ENCODE results near the gene OTX1. TPM values are rescaled to one million over a fixed set of nuclear protein-coding genes. Genes with fewer than 3 reads are reported as not detected.

The OTX1 gene
- total RNA-seq, 4 donors from 2014 or later = not detected

DNA sequence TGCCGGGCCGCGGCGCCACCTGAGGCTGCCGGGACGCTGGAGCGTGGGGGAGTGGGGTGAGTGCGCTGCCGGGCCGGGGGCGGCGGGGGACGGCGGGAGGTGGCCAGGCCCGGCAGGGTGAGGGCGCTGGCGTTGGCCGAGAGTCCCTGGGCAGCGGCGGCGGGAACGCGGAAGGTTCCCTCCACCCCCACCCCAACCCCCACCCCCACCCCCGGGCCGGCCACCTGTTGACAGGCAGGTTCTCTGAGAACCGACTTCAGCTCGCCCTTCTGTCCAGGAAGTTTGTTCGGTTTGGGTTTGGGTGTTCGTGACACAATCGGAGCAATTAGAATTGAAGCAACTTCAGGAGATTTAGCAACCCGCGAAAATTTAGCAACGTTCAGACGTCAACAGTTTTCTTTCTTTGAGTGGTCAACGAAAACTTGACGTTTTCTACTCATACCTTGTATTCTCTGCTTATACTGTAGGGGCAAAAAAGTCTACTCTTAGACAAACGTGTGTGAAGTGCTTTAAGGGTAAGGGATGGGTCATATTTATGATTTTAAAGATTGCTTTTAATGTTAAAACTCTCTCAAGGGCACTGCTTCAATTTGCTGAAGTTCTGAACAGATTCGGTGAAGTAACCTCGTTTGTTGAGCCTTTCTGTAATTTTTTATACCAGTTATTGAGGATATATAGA is 9.3 kb downstream of the OTX1 start:
- TF ChIP-seq, protein P1, sequence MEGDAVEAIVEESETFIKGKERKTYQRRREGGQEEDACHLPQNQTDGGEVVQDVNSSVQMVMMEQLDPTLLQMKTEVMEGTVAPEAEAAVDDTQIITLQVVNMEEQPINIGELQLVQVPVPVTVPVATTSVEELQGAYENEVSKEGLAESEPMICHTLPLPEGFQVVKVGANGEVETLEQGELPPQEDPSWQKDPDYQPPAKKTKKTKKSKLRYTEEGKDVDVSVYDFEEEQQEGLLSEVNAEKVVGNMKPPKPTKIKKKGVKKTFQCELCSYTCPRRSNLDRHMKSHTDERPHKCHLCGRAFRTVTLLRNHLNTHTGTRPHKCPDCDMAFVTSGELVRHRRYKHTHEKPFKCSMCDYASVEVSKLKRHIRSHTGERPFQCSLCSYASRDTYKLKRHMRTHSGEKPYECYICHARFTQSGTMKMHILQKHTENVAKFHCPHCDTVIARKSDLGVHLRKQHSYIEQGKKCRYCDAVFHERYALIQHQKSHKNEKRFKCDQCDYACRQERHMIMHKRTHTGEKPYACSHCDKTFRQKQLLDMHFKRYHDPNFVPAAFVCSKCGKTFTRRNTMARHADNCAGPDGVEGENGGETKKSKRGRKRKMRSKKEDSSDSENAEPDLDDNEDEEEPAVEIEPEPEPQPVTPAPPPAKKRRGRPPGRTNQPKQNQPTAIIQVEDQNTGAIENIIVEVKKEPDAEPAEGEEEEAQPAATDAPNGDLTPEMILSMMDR (IDR thresholded peaks at IDR 0.05) = no peak
- no peak for TF ChIP-seq POLR2A (IDR thresholded peaks at IDR 0.05)
- Histone ChIP-seq H3K27ac (no peak overlapping the region), H3K4me1 (peaks cover 14 to 30% of the 10 kb centered on the region in 2 donors), H3K9me3 (no peaks in the 10 kb centered on the region), H3K4me3 (replicated peaks in 1 of 3) (no peak overlapping the region), H3K36me3 (no peaks in the 10 kb centered on the region), H3K27me3 (peaks cover 73% of the 10 kb centered on the region)
- no peak for DNase-seq
- intact Hi-C loops (cut with DNase I) = no loop called here
- WGBS, 2 donors = 12 to 16% methylated on average over 13 to 20 of the region's 39 CpGs

DNA sequence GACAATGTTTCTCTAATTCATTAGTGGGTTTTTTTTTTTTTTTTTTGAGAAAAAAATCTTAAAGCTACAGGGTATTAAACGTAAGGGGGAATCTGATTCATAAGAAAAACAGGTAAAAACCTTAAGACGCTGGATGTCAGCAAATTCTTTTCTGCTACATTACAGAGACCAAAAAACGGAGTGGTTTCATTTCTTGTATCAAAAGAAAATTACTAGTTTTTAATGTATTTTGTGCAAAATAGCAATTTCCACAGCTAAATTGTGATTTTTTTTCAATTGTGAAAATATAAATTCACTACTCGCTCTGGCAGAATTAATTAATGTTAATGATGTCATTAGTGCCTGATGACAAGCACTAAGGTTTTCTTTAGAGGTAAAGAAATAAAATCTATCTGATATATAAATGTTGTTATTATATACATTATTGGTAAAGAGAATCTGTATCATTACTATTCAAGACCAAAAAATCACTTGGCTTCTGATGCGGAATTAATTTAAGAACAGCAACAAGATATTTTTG is 9.9 kb downstream of the OTX1 start:
- no peak overlapping the region for H3K4me3 ChIP-seq (replicated peaks in 1 of 3)
- peaks cover 14 to 26% of the 10 kb centered on the region in 2 donors for H3K4me1 ChIP-seq
- H3K36me3 ChIP-seq = no peaks in the 10 kb centered on the region
- 37 to 42% methylated on average over 5 of the region's 5 CpGs for whole genome bisulfite sequencing, 2 donors
- DNase-seq = no peak
- H3K9me3 ChIP-seq = no peaks in the 10 kb centered on the region
- H3K27me3 ChIP-seq = peaks cover 71% of the 10 kb centered on the region
- TF ChIP-seq, protein P1 (IDR thresholded peaks at IDR 0.05) = no peak
- TF ChIP-seq POLR2A (IDR thresholded peaks at IDR 0.05) = no peak
- intact Hi-C loops (cut with DNase I) = no loop called here
- H3K27ac ChIP-seq = no peak overlapping the region

DNA sequence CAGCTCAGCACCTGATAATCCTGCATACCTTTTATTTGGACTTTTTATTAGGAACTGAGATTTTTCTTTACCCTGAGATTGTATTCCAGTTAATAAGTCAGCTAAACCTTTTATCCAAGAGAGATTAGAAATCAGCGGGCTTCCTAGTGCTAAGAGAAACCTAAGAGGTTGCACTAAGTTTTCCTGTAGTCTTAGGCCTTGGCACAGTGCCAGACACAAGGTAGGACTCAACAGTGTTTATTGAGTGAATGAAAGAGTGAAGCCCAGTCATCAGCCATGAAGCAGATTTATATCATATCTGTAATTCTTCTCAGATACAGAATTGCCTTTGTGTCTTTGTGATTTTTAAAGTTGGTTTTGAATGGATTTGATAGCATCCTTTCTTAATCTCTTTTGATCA is 13.6 kb downstream of the OTX1 start:
- no peak overlapping the region for H3K4me3 ChIP-seq (replicated peaks in 1 of 3)
- peaks cover 2 to 8% of the 10 kb centered on the region in 2 donors for H3K4me1 ChIP-seq
- no peaks in the 10 kb centered on the region for H3K36me3 ChIP-seq
- H3K27me3 ChIP-seq = peaks cover 36% of the 10 kb centered on the region
- TF ChIP-seq, protein P1 (IDR thresholded peaks at IDR 0.05) = no peak
- TF ChIP-seq POLR2A (IDR thresholded peaks at IDR 0.05) = no peak
- no peaks in the 10 kb centered on the region for H3K9me3 ChIP-seq
- no peak for DNase-seq
- no peak overlapping the region for H3K27ac ChIP-seq
- WGBS, 2 donors = 44 to 58% methylated on average over 1 of the region's 1 CpG
- intact Hi-C loops (cut with DNase I) = no loop called here

DNA sequence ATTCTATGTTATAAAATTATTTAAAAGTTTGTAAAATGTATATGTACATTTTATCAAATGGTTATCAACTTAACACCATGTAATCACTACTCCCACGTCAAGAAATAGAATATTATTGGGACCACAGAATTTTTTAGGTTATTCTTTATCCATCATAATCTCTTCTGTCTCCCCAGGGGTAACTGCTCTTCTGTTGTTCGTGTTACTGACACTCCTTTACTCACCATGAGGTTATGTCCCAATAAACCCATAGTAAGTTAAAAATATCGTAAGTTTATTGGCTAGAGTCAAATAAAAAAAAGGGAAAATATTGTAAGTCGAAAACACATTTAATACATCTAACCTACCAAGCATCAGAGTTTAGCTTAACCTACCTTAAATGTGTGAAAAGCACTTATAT is 14.0 kb downstream of the OTX1 start:
- H3K4me1 ChIP-seq = peaks cover 0 to 4% of the 10 kb centered on the region in 2 donors
- no peak overlapping the region for H3K27ac ChIP-seq
- intact Hi-C loops (cut with DNase I) = no loop called here
- H3K36me3 ChIP-seq = no peaks in the 10 kb centered on the region
- H3K4me3 ChIP-seq (replicated peaks in 1 of 3) = no peak overlapping the region
- no peak for TF ChIP-seq POLR2A (IDR thresholded peaks at IDR 0.05)
- TF ChIP-seq, protein P1 (IDR thresholded peaks at IDR 0.05) = no peak
- WGBS, 2 donors = 77 to 79% methylated on average over 4 of the region's 4 CpGs
- H3K27me3 ChIP-seq = peaks cover 31% of the 10 kb centered on the region
- no peak for DNase-seq
- H3K9me3 ChIP-seq = no peaks in the 10 kb centered on the region

DNA sequence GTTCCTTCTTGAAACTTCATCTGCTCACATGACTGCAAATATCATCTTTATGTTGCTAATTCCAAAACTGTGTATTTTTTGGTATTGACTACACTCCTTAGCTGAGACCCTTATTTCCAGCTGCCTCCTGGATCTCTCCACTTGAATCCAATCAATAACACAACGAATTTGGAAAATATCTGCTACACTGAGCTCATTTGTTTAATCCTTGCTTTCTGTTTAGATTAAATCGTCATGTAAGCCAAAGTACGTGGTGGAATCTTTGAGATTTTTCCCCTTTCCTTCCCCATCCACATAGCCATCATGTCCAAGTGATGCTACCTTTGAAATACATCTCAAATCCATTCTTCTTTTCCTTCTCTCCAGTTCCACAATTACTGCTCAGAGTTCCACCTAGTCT is 15.6 kb downstream of the OTX1 start:
- H3K4me1 ChIP-seq = no peaks in the 10 kb centered on the region
- H3K9me3 ChIP-seq = no peaks in the 10 kb centered on the region
- intact Hi-C loops (cut with DNase I) = no loop called here
- no peak for TF ChIP-seq POLR2A (IDR thresholded peaks at IDR 0.05)
- TF ChIP-seq, protein P1 (IDR thresholded peaks at IDR 0.05) = no peak
- H3K27ac ChIP-seq = no peak overlapping the region
- H3K36me3 ChIP-seq = no peaks in the 10 kb centered on the region
- WGBS, 2 donors = 67 to 75% methylated on average over 3 of the region's 3 CpGs
- H3K4me3 ChIP-seq (replicated peaks in 1 of 3) = no peak overlapping the region
- peaks cover 15% of the 10 kb centered on the region for H3K27me3 ChIP-seq
- DNase-seq = no peak
